A549 (cell line): ENCODE measurements around the gene GLYATL3.

ENCODE experiments used
- MAFK ChIP-seq: fragments of 450-650 bp; IDR thresholded peaks from 2 replicates; pipeline ENCODE4 v1.6.1; 2014; ENCODE audit not compliant: partially characterized antibody
- POLR2A ChIP-seq: IDR thresholded peaks from 2 replicates; pipeline ENCODE4 v1.6.1; 2012; ENCODE audit warnings: mild to moderate bottlenecking, low read length
- TF ChIP-seq, protein P1 (sequence below): fragments of >200 bp; sonication (Bioruptor Twin); formaldehyde crosslinking; IDR thresholded peaks from 3 replicates; pipeline ENCODE4 v1.5.1; 2016

DNA sequence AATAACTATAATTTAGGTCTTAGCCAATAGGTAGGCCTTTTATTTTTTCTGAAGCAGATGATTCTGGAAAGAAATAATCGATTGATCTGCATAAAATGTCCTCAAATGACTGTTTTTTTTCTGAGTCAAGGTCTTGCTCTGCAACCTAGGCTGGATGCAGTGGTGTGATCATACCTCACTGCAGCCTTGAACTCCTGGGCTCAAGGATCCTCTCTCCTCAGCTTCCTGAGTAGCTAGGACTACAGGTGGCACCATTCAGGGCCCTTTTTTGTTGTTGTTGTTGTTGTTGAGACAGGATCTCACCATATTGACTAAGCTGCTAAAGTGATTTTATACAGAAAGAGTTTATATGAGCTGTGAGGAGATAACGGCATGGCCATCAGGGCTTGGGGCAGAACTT is 18.2 kb downstream of the GLYATL3 start:
- TF ChIP-seq MAFK = no peak
- no peak for TF ChIP-seq POLR2A
- TF ChIP-seq, protein P1, sequence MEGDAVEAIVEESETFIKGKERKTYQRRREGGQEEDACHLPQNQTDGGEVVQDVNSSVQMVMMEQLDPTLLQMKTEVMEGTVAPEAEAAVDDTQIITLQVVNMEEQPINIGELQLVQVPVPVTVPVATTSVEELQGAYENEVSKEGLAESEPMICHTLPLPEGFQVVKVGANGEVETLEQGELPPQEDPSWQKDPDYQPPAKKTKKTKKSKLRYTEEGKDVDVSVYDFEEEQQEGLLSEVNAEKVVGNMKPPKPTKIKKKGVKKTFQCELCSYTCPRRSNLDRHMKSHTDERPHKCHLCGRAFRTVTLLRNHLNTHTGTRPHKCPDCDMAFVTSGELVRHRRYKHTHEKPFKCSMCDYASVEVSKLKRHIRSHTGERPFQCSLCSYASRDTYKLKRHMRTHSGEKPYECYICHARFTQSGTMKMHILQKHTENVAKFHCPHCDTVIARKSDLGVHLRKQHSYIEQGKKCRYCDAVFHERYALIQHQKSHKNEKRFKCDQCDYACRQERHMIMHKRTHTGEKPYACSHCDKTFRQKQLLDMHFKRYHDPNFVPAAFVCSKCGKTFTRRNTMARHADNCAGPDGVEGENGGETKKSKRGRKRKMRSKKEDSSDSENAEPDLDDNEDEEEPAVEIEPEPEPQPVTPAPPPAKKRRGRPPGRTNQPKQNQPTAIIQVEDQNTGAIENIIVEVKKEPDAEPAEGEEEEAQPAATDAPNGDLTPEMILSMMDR = no peak
